GM10266 (cell line): ENCODE measurements around the gene MGST2.
A peak's percentile ranks its signal among the peaks of the same experiment; 100 is the strongest.

Source experiments
- DNase-seq: peaks from one replicate; pipeline ENCODE4 v3.0.0; 2012; ENCODE audit errors: extremely low spot score
- TF ChIP-seq, protein P1 (sequence below): IDR thresholded peaks from 2 replicates; pipeline ENCODE4 v1.5.1; 2012; ENCODE audit warnings: mild to moderate bottlenecking, low read depth; ENCODE audit not compliant: control insufficient read depth, insufficient read depth; ENCODE audit errors: missing control alignments

The MGST2 gene

GRCh38 chr4:139645458-139645857 is 20.2 kb upstream of the MGST2 start:
- DNase-seq, result no peak
- TF ChIP-seq, protein P1, sequence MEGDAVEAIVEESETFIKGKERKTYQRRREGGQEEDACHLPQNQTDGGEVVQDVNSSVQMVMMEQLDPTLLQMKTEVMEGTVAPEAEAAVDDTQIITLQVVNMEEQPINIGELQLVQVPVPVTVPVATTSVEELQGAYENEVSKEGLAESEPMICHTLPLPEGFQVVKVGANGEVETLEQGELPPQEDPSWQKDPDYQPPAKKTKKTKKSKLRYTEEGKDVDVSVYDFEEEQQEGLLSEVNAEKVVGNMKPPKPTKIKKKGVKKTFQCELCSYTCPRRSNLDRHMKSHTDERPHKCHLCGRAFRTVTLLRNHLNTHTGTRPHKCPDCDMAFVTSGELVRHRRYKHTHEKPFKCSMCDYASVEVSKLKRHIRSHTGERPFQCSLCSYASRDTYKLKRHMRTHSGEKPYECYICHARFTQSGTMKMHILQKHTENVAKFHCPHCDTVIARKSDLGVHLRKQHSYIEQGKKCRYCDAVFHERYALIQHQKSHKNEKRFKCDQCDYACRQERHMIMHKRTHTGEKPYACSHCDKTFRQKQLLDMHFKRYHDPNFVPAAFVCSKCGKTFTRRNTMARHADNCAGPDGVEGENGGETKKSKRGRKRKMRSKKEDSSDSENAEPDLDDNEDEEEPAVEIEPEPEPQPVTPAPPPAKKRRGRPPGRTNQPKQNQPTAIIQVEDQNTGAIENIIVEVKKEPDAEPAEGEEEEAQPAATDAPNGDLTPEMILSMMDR, result no peak

DNA sequence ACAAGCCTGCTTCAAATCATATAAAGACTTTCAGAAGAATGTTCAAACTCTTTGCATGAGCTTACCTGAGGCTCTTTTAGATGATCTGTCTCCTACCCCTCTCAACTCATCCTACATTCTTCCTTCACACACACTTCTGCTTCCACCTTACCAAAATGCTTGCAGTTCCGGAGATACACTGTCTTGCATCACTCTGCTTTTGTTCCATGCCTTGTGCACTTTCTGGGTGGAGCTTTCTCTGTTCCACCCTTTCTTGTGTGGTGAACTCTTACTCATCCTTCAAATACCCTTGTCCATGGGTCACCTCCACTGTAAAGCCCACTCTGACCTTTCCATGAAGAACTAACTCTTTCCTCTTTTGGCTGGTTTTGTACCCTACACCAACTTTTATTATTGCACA is 18.4 kb upstream of the MGST2 start:
- no peak for DNase-seq
- TF ChIP-seq, protein P1, result no peak

DNA sequence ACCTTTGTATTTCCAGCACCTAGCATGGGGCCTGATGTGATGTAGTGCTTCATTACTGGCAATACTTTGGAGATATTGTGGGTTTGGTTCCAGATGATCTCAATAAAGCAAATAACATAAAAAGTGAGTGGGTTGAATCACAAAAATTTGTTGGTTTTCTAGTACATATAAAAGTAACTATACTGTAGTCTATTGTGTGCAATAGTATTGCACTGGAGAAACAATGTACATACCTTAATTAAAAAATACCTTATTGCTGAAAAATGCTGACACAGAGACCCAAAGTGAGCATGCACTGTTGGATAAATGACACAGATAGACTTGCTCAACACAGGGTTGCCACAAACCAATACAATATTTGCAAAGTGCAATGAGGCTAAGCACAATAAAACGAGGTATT is 17.7 kb upstream of the MGST2 start:
- TF ChIP-seq, protein P1, result no peak
- no peak for DNase-seq

DNA sequence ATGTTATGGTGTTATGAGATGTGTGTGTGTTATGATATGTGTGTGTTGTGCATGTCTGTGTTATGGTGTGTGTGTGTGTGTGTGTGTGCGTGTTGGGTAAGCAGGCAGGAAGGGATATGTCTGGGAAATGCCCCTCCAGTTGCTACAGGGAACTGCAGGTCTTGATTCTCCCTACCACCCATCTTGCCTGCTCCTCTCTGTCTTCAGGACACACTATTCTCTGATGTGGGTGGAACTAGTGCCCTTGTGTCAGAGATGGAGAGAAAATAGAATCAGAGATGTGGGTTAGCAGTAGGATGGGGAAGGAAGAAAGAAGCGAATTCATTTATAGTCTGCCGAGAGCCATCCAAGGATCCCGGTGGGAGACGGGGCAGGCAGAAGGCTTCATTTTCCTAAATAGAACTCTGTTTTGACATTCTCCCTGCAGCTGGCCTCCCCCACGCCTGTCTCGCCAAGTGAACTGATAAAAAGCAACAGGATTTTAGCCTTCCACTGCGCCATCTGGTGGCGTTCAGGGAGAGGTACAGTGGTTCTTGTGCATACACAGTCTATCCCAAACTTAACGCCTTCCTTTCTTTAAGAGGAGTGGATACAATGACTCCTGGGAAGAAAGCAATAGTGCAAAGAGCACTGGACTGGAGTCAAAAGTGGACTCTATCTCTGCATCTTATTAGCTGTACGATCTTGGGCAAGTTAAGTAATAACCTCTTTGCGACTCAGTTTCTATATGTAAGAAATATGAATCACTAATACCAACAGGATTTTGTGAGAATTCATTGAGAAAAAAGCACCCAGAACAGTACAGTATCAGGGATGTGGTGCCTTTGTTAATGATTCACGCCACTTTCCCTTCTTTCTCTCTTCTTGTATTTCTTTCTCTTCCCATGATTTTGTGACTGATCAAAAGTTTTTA is 14.1 kb upstream of the MGST2 start:
- peak; percentile 54 for DNase-seq
- TF ChIP-seq, protein P1, result peak; percentile 96

GRCh38 chr4:139654516-139654915 is 11.1 kb upstream of the MGST2 start:
- no peak for DNase-seq
- TF ChIP-seq, protein P1, result no peak

GRCh38 chr4:139655116-139655515 is 10.5 kb upstream of the MGST2 start:
- TF ChIP-seq, protein P1, result peak; percentile 37
- no peak for DNase-seq

DNA sequence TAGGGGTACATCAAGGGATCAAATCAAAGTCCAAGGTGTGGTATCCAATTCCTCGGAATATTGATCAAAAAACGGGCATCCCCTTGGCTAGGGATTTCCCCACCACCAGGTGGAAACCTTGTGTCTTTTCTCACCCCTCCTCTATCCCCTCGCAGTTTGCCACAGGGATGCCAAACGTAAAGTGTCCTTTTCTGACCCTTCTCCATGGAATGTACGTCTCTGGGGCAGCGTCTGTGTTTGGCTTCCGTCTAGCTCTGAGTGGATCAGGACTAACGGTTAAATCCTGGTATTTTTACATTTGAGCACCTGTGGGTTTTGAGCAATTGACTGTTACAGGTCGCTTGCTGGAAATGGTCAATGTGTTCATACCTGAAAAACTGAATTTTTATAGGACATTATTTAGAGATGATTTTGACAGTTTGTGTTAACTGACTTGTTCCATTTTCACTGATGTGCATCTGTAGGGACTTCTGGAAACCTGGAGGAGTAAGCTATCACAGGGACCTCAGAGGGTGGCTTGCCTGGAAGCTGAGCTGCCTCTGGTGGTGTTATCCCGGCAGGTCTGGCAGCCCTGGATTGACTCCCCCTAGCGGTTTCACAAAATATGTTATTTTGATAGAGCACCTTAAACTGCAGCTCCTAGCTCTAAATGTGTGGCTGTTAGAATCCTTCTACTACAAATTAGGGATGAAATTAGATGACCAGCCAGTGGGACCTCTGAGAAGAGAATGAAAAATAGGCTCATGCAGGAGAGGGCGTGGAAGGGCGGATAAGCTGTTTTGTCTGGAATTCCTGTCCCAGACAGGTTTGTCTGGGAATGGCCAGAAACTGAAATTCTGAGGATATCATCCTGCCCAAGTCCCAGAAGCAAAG is 8.8 kb upstream of the MGST2 start:
- peak; percentile 38 for DNase-seq
- TF ChIP-seq, protein P1, result peak; percentile 62
